Ascending aorta (tissue), 2 donors: ENCODE measurements around the gene PTGDS. TPM values are rescaled to one million over a fixed set of nuclear protein-coding genes. Genes with fewer than 3 reads are reported as not detected.
A peak's percentile ranks its signal among the peaks of the same experiment; 100 is the strongest.

Source experiments
- DNase-seq, 2 donors: peaks; one replicate each; pipeline ENCODE4 v3.0.0-alpha.2; 2019; ENCODE audit warnings: low spot score in 2 of 2
- H3K27ac ChIP-seq, 2 donors: fragments of 200-600 bp; sonication (generic); one replicate each; pipeline ENCODE4 v1.5.1; 2016 to 2017; ENCODE audit warnings: mild to moderate bottlenecking in 1 of 2
- H3K27me3 ChIP-seq: fragments of 200-600 bp; sonication (generic); one replicate; pipeline ENCODE4 v1.5.1; 2017
- H3K36me3 ChIP-seq, 2 donors: fragments of 200-600 bp; sonication (generic); one replicate each; pipeline ENCODE4 v1.5.1; 2016
- H3K4me1 ChIP-seq, 2 donors: fragments of 200-600 bp; sonication (generic); one replicate each; pipeline ENCODE4 v1.5.1; 2016 to 2017; ENCODE audit warnings: mild to moderate bottlenecking in 1 of 2
- H3K4me3 ChIP-seq, 2 donors: fragments of 200-600 bp; sonication (generic); one replicate each; pipeline ENCODE4 v1.5.1; 2016 to 2017; ENCODE audit warnings: mild to moderate bottlenecking in 1 of 2
- H3K9me3 ChIP-seq, 2 donors: fragments of 200-600 bp; sonication (generic); one replicate each; pipeline ENCODE4 v1.5.1; 2016
- CTCF ChIP-seq, 3 experiments: fragments of 200-600 bp in 2 of 3; fragments of 450-650 bp in 1 of 3; sonication (generic) in 2 of 3; IDR thresholded peaks; one replicate each; pipeline ENCODE4 v1.5.1; 2016 to 2019; ENCODE audit warnings: antibody characterized with exemption in 3 of 3, mild to moderate bottlenecking in 1 of 3, moderate library complexity in 1 of 3
- intact Hi-C: fragments of 100-400 bp; cut with DNase I; formaldehyde crosslinking; loops from one replicate; pipeline ENCODE4 v1.15.1; 2023
- total RNA-seq: library from RNA; depleted of rRNA; stranded (reverse); fragments of >200 nt; gene quantifications from one replicate; pipeline ENCODE4 v1.1.0, GENCODE V29; 2016

PTGDS gene
- total RNA-seq, 1 donor from 2014 or later = 68.3 TPM

GRCh38 chr9:136951541-136952320, 25.6 kb upstream of the PTGDS start, which contains the start of gene LCN12:
LCN12 (plus strand) TSS chr9:136952273; CDS start chr9:136952328, 55 bp downstream.
- no peak for TF ChIP-seq CTCF (IDR thresholded peaks at IDR 0.05)
- Histone ChIP-seq H3K27ac (peak within 1 kb of the TSS; percentile 81 to 88), H3K36me3 (no peaks in the 10 kb centered on the region), H3K4me3 (no peak within 1 kb of the TSS), H3K27me3 (no peaks in the 10 kb centered on the region), H3K4me1 (peaks cover 0 to 12% of the 10 kb centered on the region in 2 donors), H3K9me3 (no peaks in the 10 kb centered on the region)
- intact Hi-C loops = loop anchor here (2.0 kb wide), 1 partner anchor 161 kb away; the partner anchor contains the start of gene TMEM141
- no peak for DNase-seq

- H3K27me3 ChIP-seq = no peaks in the 10 kb centered on the region
- H3K27ac ChIP-seq = no peak overlapping the region
- H3K9me3 ChIP-seq = no peaks in the 10 kb centered on the region
- no peak overlapping the region for H3K4me3 ChIP-seq
- H3K36me3 ChIP-seq = no peaks in the 10 kb centered on the region
- intact Hi-C loops = no loop called here
- H3K4me1 ChIP-seq = peaks cover 0 to 12% of the 10 kb centered on the region in 2 donors
- no peak for DNase-seq
- TF ChIP-seq CTCF (IDR thresholded peaks at IDR 0.05) = no peak
Measured at GRCh38 chr9:136952321-136952850, 24.9 kb upstream of the PTGDS start.

GRCh38 chr9:136952876-136953770, 24.2 kb upstream of the PTGDS start:
- intact Hi-C loops = no loop called here
- DNase-seq = no peak
- H3K4me3 ChIP-seq = no peak overlapping the region
- TF ChIP-seq CTCF (IDR thresholded peaks at IDR 0.05) = no peak
- peaks cover 0 to 12% of the 10 kb centered on the region in 2 donors for H3K4me1 ChIP-seq
- no peaks in the 10 kb centered on the region for H3K9me3 ChIP-seq
- H3K36me3 ChIP-seq = no peaks in the 10 kb centered on the region
- H3K27me3 ChIP-seq = no peaks in the 10 kb centered on the region
- H3K27ac ChIP-seq = no peak overlapping the region

- Histone ChIP-seq H3K27ac (no peak overlapping the region), H3K4me1 (peaks cover 0 to 12% of the 10 kb centered on the region in 2 donors), H3K36me3 (no peaks in the 10 kb centered on the region), H3K4me3 (no peak overlapping the region), H3K9me3 (no peaks in the 10 kb centered on the region), H3K27me3 (no peaks in the 10 kb centered on the region)
- no peak for DNase-seq
- TF ChIP-seq CTCF (IDR thresholded peaks at IDR 0.05) = no peak
- intact Hi-C loops = no loop called here
Measured at GRCh38 chr9:136953771-136954269, 23.5 kb upstream of the PTGDS start.

GRCh38 chr9:136954270-136955083, 22.8 kb upstream of the PTGDS start:
- no peak for TF ChIP-seq CTCF (IDR thresholded peaks at IDR 0.05)
- intact Hi-C loops = no loop called here
- Histone ChIP-seq H3K27me3 (no peaks in the 10 kb centered on the region), H3K4me1 (peaks cover 0 to 5% of the 10 kb centered on the region in 2 donors), H3K36me3 (no peaks in the 10 kb centered on the region), H3K27ac (no peak overlapping the region), H3K9me3 (no peaks in the 10 kb centered on the region), H3K4me3 (no peak overlapping the region)
- DNase-seq = no peak
